PC-3 (cell line): ENCODE measurements around the gene LUZP1. TPM values are rescaled to one million over a fixed set of nuclear protein-coding genes. Genes with fewer than 3 reads are reported as not detected.

ENCODE experiments used
- ATAC-seq: fragments of 200-7000 bp; cut with Tn5 transposase; 2 replicates; pipeline ENCODE4 v1.9.1; 2020; ENCODE audit warnings: mild to moderate bottlenecking, moderate library complexity
- BruUV-seq: library from RNA; stranded (reverse); fragments of 400-500 nt; replicated peaks from 2 replicates; lab custom pipeline; 2021; lab: Mats Ljungman, UMichigan
- CTCF ChIA-PET: fragments of 300-600 bp; sonication (Branson Sonifier 250); formaldehyde crosslinking; loops from one replicate; lab custom pipeline; 2022; ENCODE audit warnings: antibody characterized with exemption; lab: Charles Lee
- POLR2A ChIA-PET: fragments of 300-600 bp; sonication (Branson Sonifier 250); formaldehyde crosslinking; loops from one replicate; lab custom pipeline; 2022; ENCODE audit warnings: antibody characterized with exemption; ENCODE audit not compliant: unreplicated experiment; lab: Charles Lee
- DNase-seq: peaks from one replicate; pipeline ENCODE4 v3.0.0-alpha.2; 2015
- H2AFZ ChIP-seq: fragments of 300-600 bp; sonication (generic); 2 replicates; pipeline ENCODE4 v1.6.0; 2016; ENCODE audit warnings: antibody characterized with exemption, low read length
- H3F3A ChIP-seq: fragments of 300-600 bp; sonication (generic); one replicate; pipeline ENCODE4 v1.6.0; 2017; ENCODE audit warnings: antibody characterized with exemption, low read length, control low read depth, mild to moderate bottlenecking; ENCODE audit not compliant: unreplicated experiment
- H3K27ac ChIP-seq: fragments of 300-600 bp; sonication (generic); 2 replicates; pipeline ENCODE4 v1.5.1; 2016; ENCODE audit warnings: mild to moderate bottlenecking, low read length
- H3K27me3 ChIP-seq: fragments of 300-600 bp; sonication (generic); 2 replicates; pipeline ENCODE4 v1.6.1; 2016; ENCODE audit warnings: low read length, mixed read lengths
- H3K36me3 ChIP-seq: fragments of 300-600 bp; sonication (generic); 2 replicates; pipeline ENCODE4 v1.6.1; 2016; ENCODE audit warnings: low read depth, mixed run types, low read length, mixed read lengths
- H3K4me1 ChIP-seq: fragments of 300-600 bp; sonication (generic); 2 replicates; pipeline ENCODE4 v1.5.1; 2016; ENCODE audit warnings: low read length; ENCODE audit not compliant: insufficient read depth
- H3K4me2 ChIP-seq: fragments of 300-600 bp; sonication (generic); 2 replicates; pipeline ENCODE4 v1.6.0; 2016; ENCODE audit warnings: low read length
- H3K4me3 ChIP-seq: fragments of 300-600 bp; sonication (generic); 2 replicates; pipeline ENCODE4 v1.5.1; 2016; ENCODE audit warnings: mild to moderate bottlenecking, low read length, mixed read lengths
- H3K79me2 ChIP-seq: fragments of 300-600 bp; sonication (generic); 2 replicates; pipeline ENCODE4 v1.6.1; 2017; ENCODE audit warnings: low read length, mixed read lengths
- H3K9ac ChIP-seq: fragments of 300-600 bp; sonication (generic); 2 replicates; pipeline ENCODE4 v1.6.0; 2016; ENCODE audit warnings: mild to moderate bottlenecking, low read length
- H3K9me2 ChIP-seq: fragments of 300-600 bp; sonication (generic); replicated peaks from 2 replicates; pipeline ENCODE4 v1.6.1; 2016; ENCODE audit warnings: mixed run types, low read length, mixed read lengths
- H3K9me3 ChIP-seq: fragments of 300-600 bp; sonication (generic); 2 replicates; pipeline ENCODE4 v1.6.1; 2016; ENCODE audit warnings: low read length, mixed read lengths
- H4K20me1 ChIP-seq: fragments of 300-600 bp; sonication (generic); 2 replicates; pipeline ENCODE4 v1.6.1; 2016; ENCODE audit warnings: low read length, mixed read lengths
- EZH2 ChIP-seq: fragments of 300-600 bp; sonication (generic); IDR thresholded peaks from one replicate; pipeline ENCODE4 v1.6.1; 2017; ENCODE audit warnings: antibody characterized with exemption, mild to moderate bottlenecking, low read length; ENCODE audit not compliant: unreplicated experiment
- EZH2phosphoT487 ChIP-seq: fragments of 300-600 bp; sonication (generic); IDR thresholded peaks from 2 replicates; pipeline ENCODE4 v1.6.1; 2018; ENCODE audit warnings: mild to moderate bottlenecking, antibody characterized with exemption, low read length, borderline replicate concordance
- intact Hi-C: fragments of 100-400 bp; cut with micrococcal nuclease; formaldehyde crosslinking; loops from 2 replicates; pipeline ENCODE4 v1.9.0; 2023
- total RNA-seq: library from RNA; depleted of rRNA; stranded (reverse); fragments of >200 nt; gene quantifications from 2 replicates; pipeline ENCODE4 v1.2.3, GENCODE V29; 2014
- TF ChIP-seq, protein P1 (sequence below): fragments of 300-600 bp; sonication (generic); conservative IDR thresholded peaks from 2 replicates; pipeline ENCODE4 v1.5.1; 2017; ENCODE audit warnings: antibody characterized with exemption, low read depth, mild to moderate bottlenecking, low read length

The LUZP1 gene
- total RNA-seq, 1 experiment from 2014 or later, result 17.8 TPM

DNA sequence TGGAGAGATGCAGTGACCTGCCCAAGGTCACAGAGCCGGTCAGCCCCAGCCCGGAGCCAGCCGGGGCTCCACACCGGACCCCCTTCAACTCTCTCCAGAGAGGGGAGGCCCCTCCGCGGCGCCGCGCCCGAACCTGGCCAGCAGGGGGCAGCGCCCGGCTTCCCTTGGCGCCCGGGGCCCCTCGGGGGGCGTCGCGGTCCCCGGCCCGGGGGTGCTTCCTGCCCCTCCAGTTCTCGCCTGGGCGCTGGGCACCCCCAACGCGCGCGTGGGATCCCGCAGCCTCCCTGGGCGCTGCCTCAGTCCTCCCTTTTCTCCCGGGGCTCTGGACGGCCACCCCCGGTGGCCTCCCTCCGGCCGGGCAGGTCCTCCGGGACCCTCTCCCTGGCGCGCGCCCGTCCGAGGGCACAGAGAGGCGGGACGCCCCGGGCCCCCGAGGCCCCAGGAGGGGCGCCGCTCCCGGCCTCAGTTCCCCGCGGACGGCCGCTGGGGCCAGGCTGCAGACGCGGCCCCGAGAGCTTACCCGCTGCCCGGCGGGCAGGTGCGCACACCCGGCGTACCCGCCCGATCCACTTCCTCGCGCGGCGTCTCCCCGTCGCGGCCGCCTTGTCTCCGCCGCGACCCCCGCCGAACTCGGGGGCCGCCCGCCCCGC is 48.2 kb upstream of the LUZP1 start:
- POLR2A ChIA-PET, result no interaction called here
- H2AFZ ChIP-seq, result peak overlapping the region; percentile 89
- H3K4me2 ChIP-seq, result peak overlapping the region; percentile 92
- TF ChIP-seq EZH2phosphoT487, result no peak
- TF ChIP-seq, protein P1, sequence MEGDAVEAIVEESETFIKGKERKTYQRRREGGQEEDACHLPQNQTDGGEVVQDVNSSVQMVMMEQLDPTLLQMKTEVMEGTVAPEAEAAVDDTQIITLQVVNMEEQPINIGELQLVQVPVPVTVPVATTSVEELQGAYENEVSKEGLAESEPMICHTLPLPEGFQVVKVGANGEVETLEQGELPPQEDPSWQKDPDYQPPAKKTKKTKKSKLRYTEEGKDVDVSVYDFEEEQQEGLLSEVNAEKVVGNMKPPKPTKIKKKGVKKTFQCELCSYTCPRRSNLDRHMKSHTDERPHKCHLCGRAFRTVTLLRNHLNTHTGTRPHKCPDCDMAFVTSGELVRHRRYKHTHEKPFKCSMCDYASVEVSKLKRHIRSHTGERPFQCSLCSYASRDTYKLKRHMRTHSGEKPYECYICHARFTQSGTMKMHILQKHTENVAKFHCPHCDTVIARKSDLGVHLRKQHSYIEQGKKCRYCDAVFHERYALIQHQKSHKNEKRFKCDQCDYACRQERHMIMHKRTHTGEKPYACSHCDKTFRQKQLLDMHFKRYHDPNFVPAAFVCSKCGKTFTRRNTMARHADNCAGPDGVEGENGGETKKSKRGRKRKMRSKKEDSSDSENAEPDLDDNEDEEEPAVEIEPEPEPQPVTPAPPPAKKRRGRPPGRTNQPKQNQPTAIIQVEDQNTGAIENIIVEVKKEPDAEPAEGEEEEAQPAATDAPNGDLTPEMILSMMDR, result peak; percentile 90
- BruUV-seq, result no TSS peak
- H4K20me1 ChIP-seq, result no peaks in the 10 kb centered on the region
- peaks cover 8% of the 10 kb centered on the region for H3K4me1 ChIP-seq
- ATAC-seq, result peak; percentile 56
- peak overlapping the region; percentile 75 for H3K4me3 ChIP-seq
- peaks cover 6% of the 10 kb centered on the region for H3K27me3 ChIP-seq
- H3F3A ChIP-seq, result no peaks in the 10 kb centered on the region
- peak overlapping the region; percentile 29; the same call in 1 of the 2 replicates for H3K9ac ChIP-seq
- H3K27ac ChIP-seq, result no peak overlapping the region
- H3K9me2 ChIP-seq, result no peaks in the 10 kb centered on the region
- no peaks in the 10 kb centered on the region for H3K79me2 ChIP-seq
- DNase-seq, result no peak
- intact Hi-C loops, result no loop called here
- H3K36me3 ChIP-seq, result no peaks in the 10 kb centered on the region
- CTCF ChIA-PET, result interaction anchor here (0.6 to 0.7 kb wide), 3 partner anchors 16 to 251 kb away, joined by 3 to 6 read pairs (median 5); no protein-coding TSS in a partner anchor
- H3K9me3 ChIP-seq, result no peaks in the 10 kb centered on the region

DNA sequence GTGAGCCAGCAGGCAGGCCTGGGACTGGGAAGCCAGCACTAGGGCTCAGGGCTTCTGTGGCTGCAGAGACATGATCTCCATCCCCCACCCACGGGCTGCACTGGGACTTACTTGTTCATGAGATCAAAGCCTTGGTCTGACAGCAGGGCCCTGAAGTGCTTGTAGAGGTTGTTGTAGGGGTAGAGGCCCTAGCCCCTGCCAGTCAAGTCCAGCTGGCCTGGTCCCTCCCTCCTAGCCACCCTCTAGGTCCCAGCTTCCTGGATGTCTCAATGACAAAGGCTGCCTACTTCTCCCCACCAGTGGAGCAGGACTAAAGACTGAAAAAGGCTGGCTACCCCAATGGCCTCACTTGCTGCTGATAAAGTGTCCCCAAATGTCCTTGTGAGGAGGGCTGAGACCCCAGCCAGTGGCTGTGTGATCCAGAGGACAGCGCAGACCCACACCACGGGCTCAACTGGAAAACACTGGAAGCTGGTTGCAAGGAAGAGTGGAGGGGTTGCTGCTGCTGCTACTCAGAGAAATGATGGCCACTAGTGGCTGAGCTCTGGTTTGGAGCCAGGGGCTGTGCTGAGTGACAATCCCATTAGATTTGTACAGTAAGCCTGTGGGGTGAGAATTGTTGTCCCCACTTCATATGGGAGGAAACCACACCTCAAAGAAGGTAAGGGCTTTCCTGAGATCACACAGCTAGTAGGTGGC is 47.2 kb upstream of the LUZP1 start:
- ATAC-seq (no peak), DNase-seq (no peak)
- Histone ChIP-seq H3K4me3 (peak overlapping the region; percentile 75; the same call in 1 of the 2 replicates), H3K4me1 (peaks cover 15% of the 10 kb centered on the region), H4K20me1 (no peaks in the 10 kb centered on the region), H3K4me2 (peak overlapping the region; percentile 92), H3K9ac (no peak overlapping the region), H3K9me3 (no peaks in the 10 kb centered on the region), H3K27me3 (peaks cover 6% of the 10 kb centered on the region), H2AFZ (no peak overlapping the region), H3F3A (no peaks in the 10 kb centered on the region), H3K79me2 (no peaks in the 10 kb centered on the region), H3K36me3 (no peaks in the 10 kb centered on the region), H3K9me2 (no peaks in the 10 kb centered on the region), H3K27ac (no peak overlapping the region)
- CTCF ChIA-PET, result interaction anchor here (0.5 kb wide), 2 partner anchors 28 to 74 kb away, joined by 3 read pairs; no protein-coding TSS in a partner anchor
- POLR2A ChIA-PET, result no interaction called here
- BruUV-seq, result no TSS peak
- TF ChIP-seq EZH2phosphoT487 (no peak), EZH2 (no peak)
- TF ChIP-seq, protein P1, result no peak
- intact Hi-C loops, result no loop called here

DNA sequence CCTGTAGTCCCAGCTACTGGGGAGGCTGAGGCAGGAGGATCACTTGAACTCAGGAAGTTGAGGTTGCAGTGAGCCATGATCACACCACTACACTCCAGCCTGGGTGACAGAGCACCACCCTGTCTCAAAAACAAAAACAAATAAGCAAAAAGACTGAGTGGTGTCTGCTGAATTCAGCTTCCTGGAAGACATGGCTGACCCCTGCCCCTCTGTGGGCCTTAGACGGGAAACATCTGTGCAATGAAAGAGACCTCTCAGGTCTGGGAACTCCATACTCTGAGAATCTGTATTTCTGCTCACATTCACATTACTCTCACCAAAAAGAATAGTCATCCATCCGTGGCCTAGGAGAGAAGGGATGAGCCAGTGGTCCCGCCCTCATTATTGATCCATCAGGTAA is 46.6 kb upstream of the LUZP1 start:
- BruUV-seq, result no TSS peak
- Histone ChIP-seq H4K20me1 (no peaks in the 10 kb centered on the region), H3K27me3 (peaks cover 6% of the 10 kb centered on the region), H3K4me1 (peaks cover 21% of the 10 kb centered on the region), H3K4me3 (no peak overlapping the region), H3F3A (no peaks in the 10 kb centered on the region), H3K9me3 (no peaks in the 10 kb centered on the region), H3K79me2 (no peaks in the 10 kb centered on the region), H3K9ac (no peak overlapping the region), H3K36me3 (no peaks in the 10 kb centered on the region), H2AFZ (no peak overlapping the region), H3K27ac (no peak overlapping the region), H3K4me2 (no peak overlapping the region), H3K9me2 (no peaks in the 10 kb centered on the region)
- ATAC-seq, result no peak
- ChIA-PET POLR2A (no interaction called here), CTCF (no interaction called here)
- TF ChIP-seq EZH2phosphoT487, result no peak
- DNase-seq, result no peak
- intact Hi-C loops, result no loop called here
